WTC11 (cell line): ENCODE data around the gene RFX8. TPM values are rescaled to one million over a fixed set of nuclear protein-coding genes. Genes with fewer than 3 reads are reported as not detected.

Experiments used
- ATAC-seq: fragments of 200-7000 bp; cut with Tn5 transposase; 2 replicates; pipeline ENCODE4 v1.10.0; 2021; ENCODE audit warnings: mild to moderate bottlenecking, moderate library complexity
- CTCF ChIA-PET: fragments of 300-600 bp; sonication (Branson Sonifier 250); formaldehyde crosslinking; loops from one replicate; lab custom pipeline; 2021; ENCODE audit warnings: antibody characterized with exemption; lab: Charles Lee
- POLR2A ChIA-PET: fragments of 350-600 bp; sonication (Branson Sonifier 250); formaldehyde crosslinking; loops from one replicate; lab custom pipeline; 2021; ENCODE audit warnings: antibody characterized with exemption; lab: Charles Lee
- DNase-seq: peaks from one replicate; pipeline ENCODE4 v3.0.0; 2021; ENCODE audit warnings: low spot score
- H3K27ac Mint-ChIP-seq: 2 replicates; pipeline ENCODE4 v1.8.0; 2021; ENCODE audit warnings: mixed read lengths
- H3K27me3 Mint-ChIP-seq: 2 replicates; pipeline ENCODE4 v1.8.0; 2021; ENCODE audit warnings: low read depth, mild to moderate bottlenecking, moderate library complexity, mixed read lengths
- H3K36me3 Mint-ChIP-seq: 2 replicates; pipeline ENCODE4 v1.8.0; 2021; ENCODE audit warnings: mixed read lengths
- H3K4me1 Mint-ChIP-seq: 2 replicates; pipeline ENCODE4 v1.8.0; 2022; ENCODE audit warnings: mixed read lengths
- H3K4me3 Mint-ChIP-seq: 2 replicates; pipeline ENCODE4 v1.8.0; 2021; ENCODE audit warnings: mild to moderate bottlenecking, moderate library complexity, mixed read lengths
- H3K9me3 Mint-ChIP-seq: 2 replicates; pipeline ENCODE4 v1.8.0; 2021; ENCODE audit warnings: mixed read lengths
- ETV6 ChIP-seq: sonication (generic); formaldehyde crosslinking; IDR thresholded peaks from 2 replicates; pipeline ENCODE4 v1.8.1; 2022; ENCODE audit warnings: mild to moderate bottlenecking, missing genetic modification reagents
- FOXP4 ChIP-seq: sonication (generic); formaldehyde crosslinking; IDR thresholded peaks from 2 replicates; pipeline ENCODE4 v1.8.0; 2022; ENCODE audit warnings: mild to moderate bottlenecking, missing genetic modification reagents
- IRF2 ChIP-seq: sonication (generic); formaldehyde crosslinking; IDR thresholded peaks from 2 replicates; pipeline ENCODE4 v1.8.0; 2022; ENCODE audit warnings: low read depth, missing genetic modification reagents, borderline replicate concordance
- PREB ChIP-seq: sonication (generic); formaldehyde crosslinking; IDR thresholded peaks from 2 replicates; pipeline ENCODE4 v1.8.1; 2022; ENCODE audit warnings: mild to moderate bottlenecking, missing genetic modification reagents, moderate library complexity, borderline replicate concordance
- RELA ChIP-seq: sonication (generic); formaldehyde crosslinking; IDR thresholded peaks from 2 replicates; pipeline ENCODE4 v1.8.1; 2022; ENCODE audit warnings: missing genetic modification reagents, mild to moderate bottlenecking, borderline replicate concordance
- SMAD3 ChIP-seq: sonication (generic); formaldehyde crosslinking; IDR thresholded peaks from 2 replicates; pipeline ENCODE4 v1.8.0; 2022; ENCODE audit warnings: missing genetic modification reagents, mild to moderate bottlenecking, borderline replicate concordance
- TCF7 ChIP-seq: sonication (generic); formaldehyde crosslinking; IDR thresholded peaks from 2 replicates; pipeline ENCODE4 v1.8.0; 2022; ENCODE audit warnings: mild to moderate bottlenecking, low read depth, missing genetic modification reagents, moderate library complexity
- ZNF396 ChIP-seq: fragments of 250-450 bp; sonication (Bioruptor Pico); IDR thresholded peaks from 2 replicates; pipeline ENCODE4 v1.8.0; 2021; ENCODE audit warnings: mild to moderate bottlenecking, moderate library complexity, borderline replicate concordance
- ZNF512 ChIP-seq: sonication (generic); formaldehyde crosslinking; IDR thresholded peaks from 2 replicates; pipeline ENCODE4 v1.8.1; 2022; ENCODE audit warnings: missing genetic modification reagents, borderline replicate concordance
- ZNF671 ChIP-seq: fragments of 250-450 bp; sonication (Bioruptor Pico); IDR thresholded peaks from 2 replicates; pipeline ENCODE4 v1.8.0; 2021; ENCODE audit warnings: mild to moderate bottlenecking
- total RNA-seq: library from RNA; stranded (reverse); gene quantifications from 3 replicates; pipeline ENCODE4 v1.2.3, GENCODE V29; 2021

The RFX8 gene
- total RNA-seq, 1 experiment from 2014 or later, result 0.28 TPM

- peaks cover 9% of the 10 kb centered on the region for H3K27me3 Mint-ChIP-seq
- POLR2A ChIA-PET, result no interaction called here
- TF ChIP-seq RELA (CRISPR knock-in tag) (no peak), ZNF671 (CRISPR knock-in tag) (no peak), TCF7 (CRISPR knock-in tag) (no peak)
- TF ChIP-seq, all 79 proteins: peak for 0
- CTCF ChIA-PET, result interaction anchor here (0.6 to 1.2 kb wide), 8 partner anchors 10 to 299 kb away, joined by 3 to 6 read pairs (median 4); partner anchors contain the start of gene MAP4K4
- Mint-ChIP-seq H3K4me3 (no peak overlapping the region), H3K27ac (no peak overlapping the region), H3K36me3 (peaks cover 12% of the 10 kb centered on the region), H3K9me3 (peaks cover 17% of the 10 kb centered on the region), H3K4me1 (peaks cover 43% of the 10 kb centered on the region)
- peak; percentile 36 for ATAC-seq
- DNase-seq, result peak; percentile 46
Observed at GRCh38 chr2:101518578-101519492, 43.9 kb upstream of the RFX8 start.

- Mint-ChIP-seq H3K4me1 (peaks cover 43% of the 10 kb centered on the region), H3K27ac (peak overlapping the region; percentile 51; the same call in 1 of the 2 replicates), H3K36me3 (peaks cover 19% of the 10 kb centered on the region), H3K27me3 (peaks cover 9% of the 10 kb centered on the region), H3K4me3 (no peak overlapping the region; the same call in 1 of the 2 replicates), H3K9me3 (peaks cover 22% of the 10 kb centered on the region)
- no peak for DNase-seq
- CTCF ChIA-PET, result interaction anchor here (1.0 to 1.2 kb wide), 3 partner anchors 176 to 224 kb away, joined by 4 to 6 read pairs (median 4); partner anchors contain the start of gene MAP4K4
- POLR2A ChIA-PET, result no interaction called here
- TF ChIP-seq ZNF396 (CRISPR knock-in tag), result no peak
- no peak for TF ChIP-seq PREB (CRISPR knock-in tag)
- TF ChIP-seq FOXP4 (CRISPR knock-in tag), result peak; percentile 72; the same call in 1 of the 2 replicates
- no peak for TF ChIP-seq IRF2 (CRISPR knock-in tag)
- TF ChIP-seq ETV6 (CRISPR knock-in tag), result 0 out of 2 replicates have a peak, but pooled peaks have one; percentile 48
- TF ChIP-seq, all 79 proteins: peak for 2
- peak; percentile 83 for ATAC-seq
Observed at GRCh38 chr2:101517758-101518271, 42.9 kb upstream of the RFX8 start.

GRCh38 chr2:101516823-101517690 is 42.1 kb upstream of the RFX8 start:
- DNase-seq (no peak), ATAC-seq (peak; percentile 27)
- H3K4me1 Mint-ChIP-seq, result peaks cover 43% of the 10 kb centered on the region
- CTCF ChIA-PET, result no interaction called here
- H3K27me3 Mint-ChIP-seq, result peaks cover 9% of the 10 kb centered on the region
- peaks cover 19% of the 10 kb centered on the region for H3K36me3 Mint-ChIP-seq
- peak overlapping the region; percentile 51; the same call in 1 of the 2 replicates for H3K27ac Mint-ChIP-seq
- H3K9me3 Mint-ChIP-seq, result peaks cover 26% of the 10 kb centered on the region
- TF ChIP-seq ZNF512 (CRISPR knock-in tag) (no peak), SMAD3 (CRISPR knock-in tag) (peak; percentile 48; the same call in 1 of the 2 replicates)
- TF ChIP-seq, all 79 proteins: peak for 1
- H3K4me3 Mint-ChIP-seq, result no peak overlapping the region
- POLR2A ChIA-PET, result no interaction called here
